ENCODE measurements around the gene ARHGAP23.
"Not testable (repeated sequence)": the region's sequence is repeated elsewhere in the genome, so short reads cannot be mapped to it uniquely, and the experiment has no call there.

The ARHGAP23 gene

DNA sequence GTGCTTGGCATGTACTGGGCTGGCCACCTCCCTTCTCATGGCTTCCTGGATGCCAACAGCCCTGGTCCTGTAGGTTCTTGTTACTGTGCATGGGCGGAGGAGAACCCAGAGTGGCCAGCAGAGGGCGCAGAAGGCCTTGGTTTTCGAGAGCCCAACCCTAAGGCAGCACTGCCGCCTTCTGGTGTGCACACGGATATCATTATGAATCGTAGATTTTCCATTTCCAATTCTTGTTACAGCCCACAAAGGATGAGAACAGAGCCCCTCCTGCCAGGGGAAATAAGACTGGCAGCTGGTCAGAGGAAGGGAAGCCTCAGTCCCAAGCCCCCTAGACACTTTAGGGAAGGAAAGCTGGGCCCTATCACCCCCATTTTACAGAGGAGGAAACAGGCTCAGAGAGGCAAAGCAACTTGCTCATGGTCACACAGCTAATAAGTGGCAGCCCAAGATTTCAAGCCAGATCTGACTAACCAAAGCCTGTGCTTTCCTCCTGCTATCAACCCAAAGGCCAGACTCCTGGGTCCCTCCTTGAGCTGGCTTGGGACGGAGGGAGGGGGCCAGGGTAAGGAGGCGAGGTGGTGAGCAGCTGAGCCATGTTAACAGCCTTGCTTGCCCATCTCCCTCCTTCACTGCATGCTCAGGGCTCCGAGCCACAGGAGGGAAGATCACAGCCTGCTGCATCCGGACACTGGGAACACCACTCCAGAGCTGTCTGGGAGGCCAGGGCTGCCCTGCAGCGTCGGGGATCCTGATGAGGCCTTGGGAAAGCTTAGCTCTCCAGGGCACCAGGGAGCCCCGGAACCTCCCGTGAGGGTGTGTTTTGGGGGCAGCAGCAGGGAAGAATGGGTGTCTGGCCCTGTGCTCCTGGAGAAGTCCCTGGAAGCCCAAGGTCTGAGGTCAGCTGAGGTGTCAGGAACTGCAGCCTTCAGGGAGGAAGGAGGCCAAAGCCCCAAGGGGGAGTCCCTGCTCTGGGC, 64.1 kb downstream of the ARHGAP23 start:
- POLR2A ChIA-PET (ENCODE audit: low non-redundant PET); DNase-seq (ENCODE audit: low spot score): not testable (repeated sequence)
- CTCF ChIA-PET: interaction anchor here (0.7 to 2.0 kb wide), 3 partner anchors 64 to 175 kb away, joined by 3 to 6 read pairs (median 6); no protein-coding TSS in a partner anchor
- peak; percentile 80 for TF ChIP-seq CTCF (conservative IDR thresholded peaks at IDR 0.05; ENCODE audit: low read depth)
- peak overlapping the region; percentile 51 for H3K27ac ChIP-seq

DNA sequence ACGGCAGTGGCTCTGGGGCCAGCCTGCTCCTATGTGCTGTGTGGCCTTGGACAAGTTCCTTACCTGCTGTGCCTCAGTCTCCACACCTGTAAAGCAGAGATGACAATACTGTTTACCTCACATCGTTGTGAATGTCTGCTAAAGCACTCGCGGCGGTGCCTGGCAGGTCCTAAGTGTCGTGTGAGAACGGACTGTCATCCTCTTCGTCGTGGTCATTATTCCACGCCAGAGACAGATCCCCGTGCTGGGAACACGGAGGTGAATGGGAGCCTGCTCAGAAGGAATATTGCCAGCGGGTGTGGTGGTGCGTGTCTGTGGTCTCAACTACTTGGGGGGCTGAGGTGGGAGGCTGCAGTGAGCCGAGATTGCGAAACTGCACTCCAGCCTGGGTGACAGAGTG, 65.9 kb downstream of the ARHGAP23 start:
- CTCF ChIA-PET; H3K27ac ChIP-seq; POLR2A ChIA-PET (ENCODE audit: low non-redundant PET); DNase-seq (ENCODE audit: low spot score): not testable (repeated sequence)

DNA sequence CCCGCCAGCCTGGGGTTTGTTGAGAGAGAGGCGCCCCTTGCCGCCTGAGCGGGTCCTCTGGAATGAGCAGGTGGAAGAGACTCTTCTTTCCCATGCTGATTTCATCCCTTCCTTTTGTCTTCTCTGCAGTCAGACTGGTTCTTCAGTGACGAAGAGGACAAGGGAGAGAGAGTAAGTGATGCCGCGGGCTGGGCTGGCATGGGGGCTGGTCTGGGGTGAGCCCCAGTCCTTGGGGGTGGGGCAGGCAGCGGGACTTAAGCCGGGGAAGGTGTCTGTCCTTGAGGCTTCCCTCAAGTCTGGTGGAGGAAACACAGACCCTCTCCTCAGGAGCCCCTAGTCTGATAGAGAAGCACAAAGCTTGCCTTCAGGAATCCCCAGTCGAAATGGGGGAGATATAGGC, 69.4 kb downstream of the ARHGAP23 start:
- DNase-seq (ENCODE audit: low spot score); POLR2A ChIA-PET (ENCODE audit: low non-redundant PET); H3K27ac ChIP-seq: not testable (repeated sequence)
- CTCF ChIA-PET: interaction anchor here (0.8 kb wide), 1 partner anchor 12 kb away, joined by 3 read pairs; no protein-coding TSS in a partner anchor

DNA sequence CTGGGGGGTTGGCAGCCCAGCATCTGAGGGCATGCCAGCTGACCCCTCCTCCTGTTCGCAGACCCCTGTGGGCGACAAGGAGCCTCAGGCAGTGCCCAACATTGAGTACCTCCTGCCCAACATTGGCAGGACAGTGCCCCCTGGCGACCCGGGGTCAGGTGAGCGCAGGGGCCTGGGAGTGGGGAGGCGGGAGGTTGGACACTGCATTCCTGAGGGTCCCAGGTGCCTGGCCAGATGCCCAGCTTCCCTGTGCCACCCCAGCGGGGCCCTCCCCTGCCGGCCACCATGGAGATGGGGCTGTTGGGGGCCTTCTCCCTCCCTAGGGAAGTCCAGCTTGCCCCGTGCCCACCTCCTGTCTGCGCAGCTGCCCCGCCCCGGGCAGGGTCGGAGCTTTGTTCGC, 70.1 kb downstream of the ARHGAP23 start:
- no peak for DNase-seq (ENCODE audit: low spot score)
- TF ChIP-seq CTCF (conservative IDR thresholded peaks at IDR 0.05; ENCODE audit: low read depth): no peak
- CTCF ChIA-PET: no interaction called here
- POLR2A ChIA-PET (ENCODE audit: low non-redundant PET): no interaction called here
- no peak overlapping the region for H3K27ac ChIP-seq

DNA sequence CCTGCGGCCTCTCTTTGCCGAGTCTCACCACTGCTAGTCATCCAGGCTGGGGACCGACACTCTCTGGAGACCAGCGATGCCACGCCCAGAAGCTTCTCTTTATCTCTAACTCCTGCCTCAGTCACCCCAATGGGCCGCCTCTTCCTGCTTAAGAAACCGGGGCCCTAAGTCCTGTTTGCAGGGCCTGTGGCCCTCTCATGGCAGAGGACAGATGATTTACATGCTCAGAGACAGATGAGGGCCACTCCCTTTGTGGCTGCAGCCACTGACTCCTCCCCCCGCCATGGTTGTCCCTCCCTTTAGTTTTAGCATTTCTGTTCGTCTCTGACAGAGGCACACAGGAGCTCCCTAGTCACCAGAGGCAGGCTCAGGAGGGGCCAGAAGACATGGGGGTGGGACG, 71.0 kb downstream of the ARHGAP23 start:
- POLR2A ChIA-PET (ENCODE audit: low non-redundant PET); CTCF ChIA-PET; H3K27ac ChIP-seq; DNase-seq (ENCODE audit: low spot score): not testable (repeated sequence)

- POLR2A ChIA-PET (ENCODE audit: low non-redundant PET); DNase-seq (ENCODE audit: low spot score); H3K27ac ChIP-seq: not testable (repeated sequence)
- CTCF ChIA-PET: interaction anchor here (0.6 kb wide), 1 partner anchor 85 kb away, joined by 5 read pairs; no protein-coding TSS in a partner anchor
Observed at GRCh38 chr17:38501718-38502117, 73.5 kb downstream of the ARHGAP23 start.

- DNase-seq (ENCODE audit: low spot score); CTCF ChIA-PET; POLR2A ChIA-PET (ENCODE audit: low non-redundant PET): not testable (repeated sequence)
Observed at GRCh38 chr17:38503286-38503913, 75.1 kb downstream of the ARHGAP23 start.

GRCh38 chr17:38504216-38504615, 76.0 kb downstream of the ARHGAP23 start:
- DNase-seq (ENCODE audit: low spot score): no peak
- ChIA-PET CTCF (interaction anchor here (0.6 kb wide), 1 partner anchor 72 kb away, joined by 3 read pairs; no protein-coding TSS in a partner anchor), POLR2A (ENCODE audit: low non-redundant PET) (interaction anchor here (0.6 kb wide), 1 partner anchor 55 kb away, joined by 3 read pairs; no protein-coding TSS in a partner anchor)
- no peak overlapping the region for H3K27ac ChIP-seq
- no peak for TF ChIP-seq CTCF (conservative IDR thresholded peaks at IDR 0.05; ENCODE audit: low read depth)

More at GRCh38 chr17:38503286-38503913, 75.1 kb downstream of the ARHGAP23 start:
- H3K27ac ChIP-seq: peak overlapping the region; percentile 6; the same call in 1 of the 2 replicates

GRCh38 chr17:38507436-38507835, 79.2 kb downstream of the ARHGAP23 start:
- no peak for TF ChIP-seq CTCF (conservative IDR thresholded peaks at IDR 0.05; ENCODE audit: low read depth)
- POLR2A ChIA-PET (ENCODE audit: low non-redundant PET): no interaction called here
- no peak for DNase-seq (ENCODE audit: low spot score)
- CTCF ChIA-PET: interaction anchor here (0.8 to 2.6 kb wide), 2 partner anchors 75 to 155 kb away, joined by 3 to 7 read pairs; no protein-coding TSS in a partner anchor
- H3K27ac ChIP-seq: peak overlapping the region; percentile 59; the same call in 1 of the 2 replicates

Data from RWPE1 (cell line).